B cell (primary cell): ENCODE measurements around the gene PSORS1C1. TPM values are rescaled to one million over a fixed set of nuclear protein-coding genes. Genes with fewer than 3 reads are reported as not detected.

ENCODE experiments used
- ATAC-seq: fragments of 200-7000 bp; cut with Tn5 transposase; one replicate; pipeline ENCODE4 v1.10.0; 2021; ENCODE audit warnings: low read depth, mild to moderate bottlenecking, moderate number of reproducible peaks, moderate library complexity
- CTCF ChIA-PET: fragments of 350-600 bp; sonication (Branson Sonifier 250); formaldehyde crosslinking; loops from one replicate; lab custom pipeline; 2021; ENCODE audit warnings: antibody characterized with exemption, inconsistent platforms; lab: Charles Lee
- POLR2A ChIA-PET: fragments of 350-600 bp; sonication (Branson Sonifier 250); formaldehyde crosslinking; loops from one replicate; lab custom pipeline; 2021; ENCODE audit warnings: antibody characterized with exemption; lab: Charles Lee
- DNase-seq: peaks from one replicate; pipeline ENCODE4 v3.0.0; 2013
- H2AFZ ChIP-seq: 2 replicates; pipeline ENCODE4 v1.6.1; 2012; ENCODE audit warnings: mild to moderate bottlenecking, low read depth, low read length; ENCODE audit not compliant: insufficient read depth, poor library complexity, severe bottlenecking
- H3K27ac ChIP-seq, 2 donors: 1 replicate in 1 of 2; 2 replicates in 1 of 2; pipeline ENCODE4 v1.5.1; 2012 to 2013; ENCODE audit warnings: low read length in 2 of 2, mild to moderate bottlenecking in 2 of 2, moderate library complexity in 1 of 2
- H3K27me3 ChIP-seq, 4 experiments: fragments of 200-600 bp in 1 of 4; sonication (generic) in 1 of 4; replicated peaks in 1 of 4; 1 replicate in 2 of 4; 2 replicates in 2 of 4; pipeline versions ENCODE4 v1.6.1 to v1.7.0; 2013 to 2016; ENCODE audit warnings: low read length in 3 of 4, mild to moderate bottlenecking in 2 of 4, mixed read lengths in 1 of 4, moderate library complexity in 1 of 4; ENCODE audit not compliant: insufficient read depth in 4 of 4, control insufficient read depth in 3 of 4; ENCODE audit errors: control extremely low read depth in 1 of 4
- H3K36me3 ChIP-seq, 2 experiments: replicated peaks in 1 of 2; 1 replicate in 1 of 2; 2 replicates in 1 of 2; pipeline versions ENCODE4 v1.6.1 to v1.7.1; 2013; ENCODE audit warnings: low read length in 1 of 2; ENCODE audit not compliant: insufficient read depth in 2 of 2, control insufficient read depth in 1 of 2; ENCODE audit errors: control extremely low read depth in 1 of 2, extremely low read depth in 1 of 2
- H3K4me1 ChIP-seq, 2 donors: fragments of 200-600 bp in 1 of 2; sonication (generic) in 1 of 2; 1 replicate in 1 of 2; 2 replicates in 1 of 2; pipeline versions ENCODE4 v1.5.1 to v1.6.1; 2013 to 2017; ENCODE audit warnings: low read length in 2 of 2; ENCODE audit not compliant: control insufficient read depth in 2 of 2, insufficient read depth in 2 of 2
- H3K4me2 ChIP-seq: replicated peaks from 2 replicates; pipeline ENCODE3; 2012; ENCODE audit warnings: mild to moderate bottlenecking, low read depth, low read length; ENCODE audit not compliant: poor library complexity, severe bottlenecking
- H3K4me3 ChIP-seq, 5 experiments: fragments of 200-600 bp in 1 of 5; sonication (generic) in 1 of 5; 1 replicate in 3 of 5; 2 replicates in 2 of 5; pipeline versions ENCODE4 v1.5.1 to v1.7.0; 2011 to 2016; ENCODE audit warnings: low read length in 4 of 5, mild to moderate bottlenecking in 4 of 5, low read depth in 2 of 5, control low read depth in 1 of 5, moderate library complexity in 1 of 5; ENCODE audit not compliant: insufficient read depth in 1 of 5; ENCODE audit errors: control extremely low read depth in 1 of 5, extremely low read depth in 1 of 5
- H3K79me2 ChIP-seq: fragments of 200-600 bp; sonication (generic); one replicate; pipeline ENCODE4 v1.6.0; 2016; ENCODE audit warnings: low read length; ENCODE audit not compliant: control insufficient read depth, insufficient read depth
- H3K9ac ChIP-seq: fragments of 200-600 bp; sonication (generic); 2 replicates; pipeline ENCODE4 v1.6.1; 2017; ENCODE audit warnings: mild to moderate bottlenecking, low read length, moderate library complexity
- H3K9me3 ChIP-seq, 3 donors: one replicate each; pipeline versions ENCODE4 v1.6.1 to v1.7.1; 2013; ENCODE audit warnings: low read length in 2 of 3; ENCODE audit not compliant: control insufficient read depth in 2 of 3, insufficient read depth in 1 of 3; ENCODE audit errors: control extremely low read depth in 1 of 3
- H4K20me1 ChIP-seq: 2 replicates; pipeline ENCODE4 v1.6.0; 2012; ENCODE audit warnings: mild to moderate bottlenecking, low read length; ENCODE audit not compliant: insufficient read depth, control insufficient read depth, poor library complexity, severe bottlenecking
- H3K27ac Mint-ChIP-seq: one replicate; pipeline ENCODE4 v1.8.0; 2021; ENCODE audit warnings: mixed read lengths
- H3K27me3 Mint-ChIP-seq: one replicate; pipeline ENCODE4 v1.8.0; 2021; ENCODE audit warnings: mixed read lengths
- H3K4me1 Mint-ChIP-seq: one replicate; pipeline ENCODE4 v1.8.0; 2021; ENCODE audit warnings: mixed read lengths
- H3K4me3 Mint-ChIP-seq: one replicate; pipeline ENCODE4 v1.8.0; 2021; ENCODE audit warnings: mixed read lengths
- H3K9me3 Mint-ChIP-seq: one replicate; pipeline ENCODE4 v1.8.0; 2022; ENCODE audit warnings: mixed read lengths; ENCODE audit not compliant: insufficient read depth
- EZH2 ChIP-seq: IDR thresholded peaks from 2 replicates; pipeline ENCODE4 v1.6.1; 2012; ENCODE audit warnings: borderline replicate concordance, low read depth, mild to moderate bottlenecking, moderate library complexity, low read length; ENCODE audit not compliant: insufficient read depth, poor library complexity, severe bottlenecking
- WGBS: methylation state at CpG from one replicate; pipeline ENCODE4 v1.1.5; 2013; ENCODE audit warnings: missing lambda C conversion rate; ENCODE audit not compliant: insufficient coverage; 5-methylcytosine and 5-hydroxymethylcytosine counted together
- intact Hi-C: fragments of 100-400 bp; cut with micrococcal nuclease; formaldehyde crosslinking; loops from one replicate; pipeline ENCODE4 v1.10.0; 2022
- polyA plus RNA-seq: library from polyadenylated mRNA; depleted of rRNA; stranded (reverse); fragments of >200 nt; gene quantifications from 2 replicates; pipeline ENCODE4 v1.2.3, GENCODE V29; 2012
- total RNA-seq, 2 donors: library from RNA; stranded (reverse); fragments of 120-200 nt in 1 of 2; gene quantifications; 1 replicate in 1 of 2; 2 replicates in 1 of 2; pipeline versions ENCODE4 v1.2.3 to v1.2.4, GENCODE V29; 2013 to 2022
- TF ChIP-seq, protein P1 (sequence below): fragments of 200-600 bp; IDR thresholded peaks from one replicate; pipeline ENCODE4 v1.8.0; 2022; ENCODE audit warnings: antibody characterized with exemption, mild to moderate bottlenecking

PSORS1C1 gene
- total and polyA plus RNA-seq, 2 donors (not counting 1 experiment from before 2014, with no cell fraction given), result not detected

DNA sequence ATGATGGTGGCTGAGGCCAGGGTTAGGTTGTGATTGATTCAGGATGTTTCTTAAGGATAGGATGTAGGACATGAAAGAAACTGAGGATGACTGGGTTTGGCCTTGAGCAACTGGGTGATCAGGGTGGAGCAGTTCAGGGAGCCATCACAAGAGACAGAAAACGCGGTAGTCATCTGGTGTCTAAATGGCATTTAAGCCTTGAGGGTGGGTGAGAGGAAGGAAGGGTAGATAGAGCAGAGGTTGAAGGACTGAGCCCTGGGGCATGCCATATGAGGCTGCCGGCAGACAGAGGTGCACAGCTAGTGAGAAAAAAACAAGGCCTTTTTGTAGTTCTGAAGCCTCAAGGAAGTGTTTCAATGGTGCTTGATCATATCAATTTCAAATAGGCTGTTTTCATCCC lies 54.0 kb downstream of the PSORS1C1 start:
- peaks cover 13% of the 10 kb centered on the region for H3K4me1 Mint-ChIP-seq
- H3K79me2 ChIP-seq, result no peaks in the 10 kb centered on the region
- POLR2A ChIA-PET, result no interaction called here
- no peaks in the 10 kb centered on the region for H3K9me3 Mint-ChIP-seq
- intact Hi-C loops, result no loop called here
- no peak for TF ChIP-seq EZH2
- TF ChIP-seq, protein P1, sequence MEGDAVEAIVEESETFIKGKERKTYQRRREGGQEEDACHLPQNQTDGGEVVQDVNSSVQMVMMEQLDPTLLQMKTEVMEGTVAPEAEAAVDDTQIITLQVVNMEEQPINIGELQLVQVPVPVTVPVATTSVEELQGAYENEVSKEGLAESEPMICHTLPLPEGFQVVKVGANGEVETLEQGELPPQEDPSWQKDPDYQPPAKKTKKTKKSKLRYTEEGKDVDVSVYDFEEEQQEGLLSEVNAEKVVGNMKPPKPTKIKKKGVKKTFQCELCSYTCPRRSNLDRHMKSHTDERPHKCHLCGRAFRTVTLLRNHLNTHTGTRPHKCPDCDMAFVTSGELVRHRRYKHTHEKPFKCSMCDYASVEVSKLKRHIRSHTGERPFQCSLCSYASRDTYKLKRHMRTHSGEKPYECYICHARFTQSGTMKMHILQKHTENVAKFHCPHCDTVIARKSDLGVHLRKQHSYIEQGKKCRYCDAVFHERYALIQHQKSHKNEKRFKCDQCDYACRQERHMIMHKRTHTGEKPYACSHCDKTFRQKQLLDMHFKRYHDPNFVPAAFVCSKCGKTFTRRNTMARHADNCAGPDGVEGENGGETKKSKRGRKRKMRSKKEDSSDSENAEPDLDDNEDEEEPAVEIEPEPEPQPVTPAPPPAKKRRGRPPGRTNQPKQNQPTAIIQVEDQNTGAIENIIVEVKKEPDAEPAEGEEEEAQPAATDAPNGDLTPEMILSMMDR, result no peak
- DNase-seq, result no peak
- H3K4me3 ChIP-seq, result no peak overlapping the region
- CTCF ChIA-PET, result interaction anchor here (0.6 to 0.7 kb wide), 2 partner anchors 21 to 37 kb away, joined by 3 to 4 read pairs; no protein-coding TSS in a partner anchor
- H3K27me3 Mint-ChIP-seq, result no peaks in the 10 kb centered on the region
- peaks cover 0 to 11% of the 10 kb centered on the region in 2 donors for H3K4me1 ChIP-seq
- no peak for ATAC-seq
- H3K4me2 ChIP-seq, result no peak overlapping the region
- H3K9ac ChIP-seq, result no peak overlapping the region
- no peak overlapping the region for H3K4me3 Mint-ChIP-seq
- H3K27ac Mint-ChIP-seq, result no peak overlapping the region
- H3K27me3 ChIP-seq, result no peaks in the 10 kb centered on the region
- H3K27ac ChIP-seq, result no peak overlapping the region
- H3K9me3 ChIP-seq, result no peaks in the 10 kb centered on the region
- H3K36me3 ChIP-seq, result no peaks in the 10 kb centered on the region
- no peak overlapping the region for H2AFZ ChIP-seq
- 100% methylated on average over 3 of the region's 3 CpGs for WGBS
- no peaks in the 10 kb centered on the region for H4K20me1 ChIP-seq

DNA sequence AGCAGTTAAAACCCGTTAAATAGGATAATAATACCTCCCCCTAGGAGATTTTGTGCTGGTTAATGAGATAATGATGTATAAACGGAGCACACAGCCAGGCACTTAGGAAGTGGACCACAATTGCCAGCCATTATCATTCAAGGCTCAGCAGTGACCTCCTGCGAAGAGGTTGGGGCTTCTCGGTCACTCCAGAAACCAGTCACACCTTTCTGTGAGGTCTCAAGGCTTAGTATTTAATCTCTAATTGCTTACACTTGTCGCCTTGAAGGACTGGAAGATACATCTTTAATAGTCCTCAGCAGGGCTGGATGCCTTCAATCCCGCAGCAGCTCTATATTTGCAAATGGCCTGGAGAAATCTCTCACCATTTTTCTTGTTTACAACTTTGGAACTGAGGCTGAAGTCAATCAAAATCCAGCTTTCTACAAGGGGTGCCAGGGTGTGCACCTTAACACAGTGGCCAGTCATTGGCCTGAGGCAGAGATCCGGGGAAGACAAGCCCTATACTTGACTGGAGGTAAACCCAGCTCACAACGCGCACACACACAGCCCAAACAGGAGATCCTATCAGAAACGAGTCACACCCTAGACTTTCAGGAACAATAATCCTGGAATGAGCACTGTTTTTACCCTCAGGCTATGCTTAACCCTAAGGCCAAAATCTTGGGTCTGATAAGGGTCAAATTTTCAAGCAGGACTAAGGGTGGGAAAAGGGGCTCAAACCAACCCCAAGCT lies 54.7 kb downstream of the PSORS1C1 start:
- H3K36me3 ChIP-seq, result no peaks in the 10 kb centered on the region
- H3K4me3 Mint-ChIP-seq, result no peak overlapping the region
- no peaks in the 10 kb centered on the region for H3K27me3 ChIP-seq
- no peaks in the 10 kb centered on the region for H3K9me3 Mint-ChIP-seq
- no peak overlapping the region for H3K4me3 ChIP-seq
- H4K20me1 ChIP-seq, result no peaks in the 10 kb centered on the region
- H3K9ac ChIP-seq, result no peak overlapping the region
- H3K27me3 Mint-ChIP-seq, result no peaks in the 10 kb centered on the region
- no peak overlapping the region for H3K27ac Mint-ChIP-seq
- POLR2A ChIA-PET, result no interaction called here
- WGBS, result 96% methylated on average over 7 of the region's 10 CpGs
- peaks cover 0 to 11% of the 10 kb centered on the region in 2 donors for H3K4me1 ChIP-seq
- intact Hi-C loops, result no loop called here
- DNase-seq (no peak), ATAC-seq (no peak)
- no peaks in the 10 kb centered on the region for H3K9me3 ChIP-seq
- no peaks in the 10 kb centered on the region for H3K79me2 ChIP-seq
- no peak overlapping the region for H3K4me2 ChIP-seq
- peaks cover 10% of the 10 kb centered on the region for H3K4me1 Mint-ChIP-seq
- no peak for TF ChIP-seq EZH2
- TF ChIP-seq, protein P1, result no peak
- CTCF ChIA-PET, result interaction anchor here (1.0 to 1.5 kb wide), 3 partner anchors 23 to 275 kb away, joined by 3 read pairs; no protein-coding TSS in a partner anchor
- H3K27ac ChIP-seq, result no peak overlapping the region
- H2AFZ ChIP-seq, result no peak overlapping the region
